ENCODE measurements around the gene ACOT7.

ACOT7 gene

GRCh38 chr1:6424000-6424565 lies 30.5 kb upstream of the ACOT7 start:
- DNase-seq = no peak

- DNase-seq = peak; percentile 51
Observed at GRCh38 chr1:6423321-6423999, 29.9 kb upstream of the ACOT7 start.

- DNase-seq = no peak
Observed at GRCh38 chr1:6421266-6421665, 27.7 kb upstream of the ACOT7 start.

- no peak for DNase-seq
Observed at GRCh38 chr1:6420454-6421042, 27.0 kb upstream of the ACOT7 start.

- DNase-seq = no peak
Observed at GRCh38 chr1:6419804-6420453, 26.4 kb upstream of the ACOT7 start, which contains the start of gene HES2. Gene HES2, minus strand, starts transcription at chr1:6419919. Its CDS starts 99 bp downstream, at chr1:6419820.

GRCh38 chr1:6419397-6419803 lies 25.8 kb upstream of the ACOT7 start:
- no peak for DNase-seq

- no peak for DNase-seq
Observed at GRCh38 chr1:6418668-6419396, 25.3 kb upstream of the ACOT7 start.

GRCh38 chr1:6417961-6418667 lies 24.5 kb upstream of the ACOT7 start:
- DNase-seq = no peak

GRCh38 chr1:6416906-6417305 lies 23.3 kb upstream of the ACOT7 start:
- no peak for DNase-seq

GRCh38 chr1:6416295-6416656 lies 22.7 kb upstream of the ACOT7 start:
- no peak for DNase-seq

- no peak for DNase-seq
Observed at GRCh38 chr1:6414881-6415626, 21.5 kb upstream of the ACOT7 start.

GRCh38 chr1:6414443-6414844 lies 20.9 kb upstream of the ACOT7 start:
- DNase-seq = no peak

GRCh38 chr1:6412896-6413295 lies 19.3 kb upstream of the ACOT7 start:
- DNase-seq = no peak

- DNase-seq = no peak
Observed at GRCh38 chr1:6410248-6410893, 16.8 kb upstream of the ACOT7 start.

- DNase-seq = no peak
Observed at GRCh38 chr1:6409733-6410132, 16.2 kb upstream of the ACOT7 start.

GRCh38 chr1:6409053-6409452 lies 15.5 kb upstream of the ACOT7 start:
- no peak for DNase-seq

- DNase-seq = no peak
Observed at GRCh38 chr1:6408023-6408422, 14.5 kb upstream of the ACOT7 start.

- no peak for DNase-seq
Observed at GRCh38 chr1:6401673-6402072, 8.1 kb upstream of the ACOT7 start.

GRCh38 chr1:6399294-6399693 lies 5.7 kb upstream of the ACOT7 start:
- DNase-seq = no peak

- no peak for DNase-seq
Observed at GRCh38 chr1:6397844-6398441, 4.4 kb upstream of the ACOT7 start.

GRCh38 chr1:6396998-6397397 lies 3.4 kb upstream of the ACOT7 start:
- DNase-seq = no peak

Measured in effector CD8-positive, alpha-beta T cell (primary cell).